GM13977 (cell line): ENCODE measurements around the gene GOLT1A.

ENCODE experiments used
- DNase-seq: peaks from one replicate; pipeline ENCODE4 v3.0.0; 2012; ENCODE audit warnings: low spot score
- in situ Hi-C: fragments of 300-500 bp; cut with MboI; formaldehyde crosslinking; loops from one replicate; pipeline ENCODE4 v1.12.0; 2022; ENCODE audit warnings: low sequenced_read_pairs, low pct_unique_long_range_greater_than_20kb, mixed read lengths, inconsistent platforms; ENCODE audit not compliant: unreplicated experiment
- TF ChIP-seq, protein P1 (sequence below): IDR thresholded peaks from 2 replicates; pipeline ENCODE4 v1.5.1; 2012; ENCODE audit warnings: mild to moderate bottlenecking, control low read depth; ENCODE audit not compliant: insufficient read depth; ENCODE audit errors: extremely low read depth, missing control alignments

Gene GOLT1A

GRCh38 chr1:204203206-204203767 is 10.5 kb downstream of the GOLT1A start:
- DNase-seq = no peak
- TF ChIP-seq, protein P1, sequence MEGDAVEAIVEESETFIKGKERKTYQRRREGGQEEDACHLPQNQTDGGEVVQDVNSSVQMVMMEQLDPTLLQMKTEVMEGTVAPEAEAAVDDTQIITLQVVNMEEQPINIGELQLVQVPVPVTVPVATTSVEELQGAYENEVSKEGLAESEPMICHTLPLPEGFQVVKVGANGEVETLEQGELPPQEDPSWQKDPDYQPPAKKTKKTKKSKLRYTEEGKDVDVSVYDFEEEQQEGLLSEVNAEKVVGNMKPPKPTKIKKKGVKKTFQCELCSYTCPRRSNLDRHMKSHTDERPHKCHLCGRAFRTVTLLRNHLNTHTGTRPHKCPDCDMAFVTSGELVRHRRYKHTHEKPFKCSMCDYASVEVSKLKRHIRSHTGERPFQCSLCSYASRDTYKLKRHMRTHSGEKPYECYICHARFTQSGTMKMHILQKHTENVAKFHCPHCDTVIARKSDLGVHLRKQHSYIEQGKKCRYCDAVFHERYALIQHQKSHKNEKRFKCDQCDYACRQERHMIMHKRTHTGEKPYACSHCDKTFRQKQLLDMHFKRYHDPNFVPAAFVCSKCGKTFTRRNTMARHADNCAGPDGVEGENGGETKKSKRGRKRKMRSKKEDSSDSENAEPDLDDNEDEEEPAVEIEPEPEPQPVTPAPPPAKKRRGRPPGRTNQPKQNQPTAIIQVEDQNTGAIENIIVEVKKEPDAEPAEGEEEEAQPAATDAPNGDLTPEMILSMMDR = no peak
- in situ Hi-C loops = no loop called here

DNA sequence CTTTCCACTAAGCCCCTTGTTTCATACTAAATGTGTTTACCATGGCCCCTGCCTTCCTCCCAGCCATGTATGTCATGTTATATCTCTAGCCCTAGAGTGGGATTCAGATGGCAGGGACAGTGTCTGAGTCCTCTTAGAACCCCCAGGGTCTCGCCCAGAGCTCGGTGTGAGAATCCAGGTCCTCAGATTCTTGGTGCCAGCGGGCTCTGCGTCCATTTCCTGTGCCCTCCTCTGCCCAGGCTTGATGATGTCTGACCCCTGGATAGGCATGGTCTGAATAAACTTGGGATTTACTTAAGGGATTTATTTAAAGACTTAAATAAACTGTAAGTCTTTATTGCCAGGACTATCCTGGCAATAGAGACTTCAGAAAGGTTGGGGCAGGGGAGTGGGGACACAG is 11.3 kb downstream of the GOLT1A start:
- DNase-seq = no peak
- in situ Hi-C loops = no loop called here
- TF ChIP-seq, protein P1 = no peak

DNA sequence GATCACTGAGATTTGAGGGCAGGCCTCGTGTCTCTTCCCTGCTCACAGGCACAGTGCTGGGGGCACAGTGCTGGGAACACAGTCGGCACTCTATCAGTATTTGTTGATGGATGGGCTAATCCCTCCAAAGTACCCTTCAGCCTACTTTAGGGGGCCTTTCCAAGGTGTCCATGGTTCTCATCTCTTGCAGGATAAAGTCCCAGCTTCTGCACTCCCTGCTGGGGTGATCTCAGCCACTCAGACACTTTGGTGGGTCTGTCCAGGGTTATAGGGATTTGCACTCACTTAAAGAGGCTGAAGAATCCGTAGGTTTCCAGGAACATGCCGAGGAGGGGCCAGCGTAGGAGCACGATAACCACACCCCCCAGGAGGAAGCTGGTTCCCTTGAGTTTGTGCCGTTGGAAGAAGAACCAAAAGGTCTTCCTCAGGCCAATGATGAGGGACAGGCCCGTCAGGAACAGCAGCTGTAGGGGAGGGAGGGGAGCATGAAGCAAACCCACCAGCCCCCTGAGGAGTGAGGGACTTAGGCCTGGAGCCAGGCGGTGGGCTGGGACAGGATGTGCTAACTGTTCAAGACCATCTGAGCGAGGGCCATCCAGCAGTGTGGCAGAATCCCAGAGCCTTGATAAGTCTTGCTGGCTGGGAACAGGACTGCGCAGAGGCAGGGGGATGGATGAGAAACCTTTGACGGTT is 12.3 kb downstream of the GOLT1A start:
- DNase-seq = no peak
- TF ChIP-seq, protein P1 = no peak
- in situ Hi-C loops = no loop called here

GRCh38 chr1:204199579-204199978 is 14.2 kb downstream of the GOLT1A start:
- TF ChIP-seq, protein P1 = no peak
- no peak for DNase-seq
- in situ Hi-C loops = no loop called here

- in situ Hi-C loops = no loop called here
- DNase-seq = no peak
- TF ChIP-seq, protein P1 = no peak
Measured at GRCh38 chr1:204198348-204199340, 15.1 kb downstream of the GOLT1A start.

- in situ Hi-C loops = no loop called here
- no peak for DNase-seq
Measured at GRCh38 chr1:204197068-204197467, 16.7 kb downstream of the GOLT1A start.

More at GRCh38 chr1:204197068-204197467, 16.7 kb downstream of the GOLT1A start:
- TF ChIP-seq, protein P1 = no peak
